K562 (cell line): ENCODE results near the gene ERO1B. TPM values are rescaled to one million over a fixed set of nuclear protein-coding genes. Genes with fewer than 3 reads are reported as not detected.

Experiments
- ATAC-seq: fragments of 200-7000 bp; cut with Tn5 transposase; 3 replicates; pipeline ENCODE4 v1.9.1; 2020; ENCODE audit warnings: moderate library complexity
- BruUV-seq: library from RNA; stranded (reverse); fragments of 400-500 nt; replicated peaks from 2 replicates; lab custom pipeline; 2021; lab: Mats Ljungman, UMichigan
- CTCF ChIA-PET: fragments of 300-600 bp; formaldehyde crosslinking; extraction: SDS; loops from one replicate; lab custom pipeline; 2021; ENCODE audit warnings: low intra/inter-chr PET ratio; lab: Yijun Ruan, JAX
- POLR2A ChIA-PET: fragments of 300-600, 350-650 bp; sonication (Branson Sonifier 250); formaldehyde crosslinking; extraction: SDS; loops from one replicate; lab custom pipeline; 2021; ENCODE audit warnings: antibody characterized with exemption, inconsistent platforms; lab: Yijun Ruan, JAX
- DNase-seq, 4 experiments: peaks; one replicate each; pipeline versions ENCODE4 v3.0.0 to v3.0.0-alpha.2; 2011 to 2018; ENCODE audit warnings: low spot score in 3 of 4, mixed read lengths in 3 of 4; ENCODE audit errors: extremely low read depth in 1 of 4
- FAIRE-seq: peaks from 2 replicates; lab custom pipeline; 2011; peaks lifted over from hg19 to GRCh38; lab: Jason Lieb, UNC
- H2AFZ ChIP-seq: 2 replicates; pipeline ENCODE4 v1.6.0; 2011; ENCODE audit warnings: low read depth, low read length, control low read depth, inconsistent platforms
- H3K27ac ChIP-seq: fragments of 200-600 bp; 3 replicates; pipeline ENCODE4 v1.8.0; 2011; ENCODE audit warnings: low read depth, mild to moderate bottlenecking, control low read depth, inconsistent platforms, low read length, moderate library complexity, mixed read lengths; ENCODE audit errors: extremely low read depth
- H3K27me3 ChIP-seq, 2 experiments: fragments of 300-600 bp in 1 of 2; 2 replicates in 1 of 2; 3 replicates in 1 of 2; pipeline versions ENCODE4 v1.6.0 to v1.8.0; 2011; ENCODE audit warnings: inconsistent platforms in 2 of 2, low read length in 2 of 2, mild to moderate bottlenecking in 1 of 2, mixed read lengths in 1 of 2, moderate library complexity in 1 of 2; ENCODE audit not compliant: control insufficient read depth in 2 of 2, insufficient read depth in 2 of 2
- H3K36me3 ChIP-seq: fragments of 300-600 bp; 3 replicates; pipeline ENCODE4 v1.8.0; 2011; ENCODE audit warnings: mild to moderate bottlenecking, low read length, inconsistent platforms; ENCODE audit not compliant: control insufficient read depth, insufficient read depth
- H3K4me1 ChIP-seq, 2 experiments: fragments of 200-600 bp in 1 of 2; replicated peaks in 1 of 2; 2 replicates in 1 of 2; 3 replicates in 1 of 2; pipeline versions ENCODE4 v1.5.1 to v1.8.0; 2011; ENCODE audit warnings: inconsistent platforms in 2 of 2, low read length in 2 of 2, mild to moderate bottlenecking in 1 of 2, mixed read lengths in 1 of 2, moderate library complexity in 1 of 2; ENCODE audit not compliant: control insufficient read depth in 2 of 2, insufficient read depth in 2 of 2
- H3K4me2 ChIP-seq: 2 replicates; pipeline ENCODE4 v1.6.1; 2011; ENCODE audit warnings: low read length, control low read depth, inconsistent platforms, mixed read lengths; ENCODE audit not compliant: insufficient read depth
- H3K4me3 ChIP-seq: fragments of 200-600 bp; sonication (generic), shearing (Covaris generic); 2 replicates; pipeline ENCODE4 v1.5.1; 2016; ENCODE audit warnings: control low read depth, inconsistent platforms
- H3K79me2 ChIP-seq: fragments of 200-600 bp; 3 replicates; pipeline ENCODE4 v1.8.0; 2011; ENCODE audit warnings: low read length, inconsistent platforms; ENCODE audit not compliant: control insufficient read depth, insufficient read depth
- H3K9ac ChIP-seq, 2 experiments: 2 replicates each; pipeline versions ENCODE4 v1.6.0 to v1.6.1; 2011; ENCODE audit warnings: low read depth in 2 of 2, low read length in 2 of 2, control low read depth in 1 of 2, inconsistent platforms in 1 of 2, mild to moderate bottlenecking in 1 of 2, mixed read lengths in 1 of 2; ENCODE audit not compliant: insufficient read depth in 1 of 2
- H3K9me1 ChIP-seq: one replicate; pipeline ENCODE4 v1.6.0; 2011; ENCODE audit warnings: inconsistent platforms, mild to moderate bottlenecking, low read length, moderate library complexity; ENCODE audit not compliant: control insufficient read depth, insufficient read depth
- H3K9me3 ChIP-seq: replicated peaks from 2 replicates; pipeline ENCODE4 v1.5.1; 2011; ENCODE audit warnings: low read depth, low read length, inconsistent platforms; ENCODE audit not compliant: control insufficient read depth, insufficient read depth
- H4K20me1 ChIP-seq: replicated peaks from 2 replicates; pipeline ENCODE4 v1.6.1; 2011; ENCODE audit warnings: low read length, inconsistent platforms, mixed read lengths; ENCODE audit not compliant: control insufficient read depth, insufficient read depth
- CLOCK ChIP-seq: fragments of 250-450 bp; sonication (Bioruptor Pico); IDR thresholded peaks from 2 replicates; pipeline ENCODE4 v1.4.0; 2020; ENCODE audit warnings: mild to moderate bottlenecking, moderate library complexity, borderline replicate concordance
- CTBP1 ChIP-seq: fragments of 450-650 bp; IDR thresholded peaks from 2 replicates; pipeline ENCODE4 v1.6.1; 2016; ENCODE audit warnings: borderline replicate concordance
- EP400 ChIP-seq: fragments of 450-650 bp; IDR thresholded peaks from 2 replicates; pipeline ENCODE4 v1.6.1; 2017; ENCODE audit warnings: antibody characterized with exemption, mild to moderate bottlenecking, moderate library complexity
- ID3 ChIP-seq, 2 experiments: fragments of 250-450 bp in 1 of 2; fragments of 450-650 bp in 1 of 2; sonication (Bioruptor Pico) in 1 of 2; IDR thresholded peaks; 2 replicates each; pipeline versions ENCODE4 v1.6.1 to v1.8.0; 2016 to 2021; ENCODE audit warnings: mild to moderate bottlenecking in 2 of 2, moderate library complexity in 2 of 2, missing compliant biosample characterization in 1 of 2, missing genetic modification characterization in 1 of 2
- MIER1 ChIP-seq: fragments of 450-650 bp; IDR thresholded peaks from 2 replicates; pipeline ENCODE4 v1.6.1; 2016; ENCODE audit warnings: antibody characterized with exemption, mild to moderate bottlenecking, low read depth
- NUFIP1 ChIP-seq: fragments of 450-650 bp; IDR thresholded peaks from 2 replicates; pipeline ENCODE4 v1.6.1; 2018; ENCODE audit not compliant: partially characterized antibody
- PHTF2 ChIP-seq: fragments of 250-450 bp; sonication (Bioruptor Pico); IDR thresholded peaks from 2 replicates; pipeline ENCODE4 v1.5.0; 2021; ENCODE audit warnings: mild to moderate bottlenecking
- POLR2H ChIP-seq: IDR thresholded peaks from 2 replicates; pipeline ENCODE4 v1.6.1; 2016; ENCODE audit warnings: missing genetic modification characterization, low read depth, mild to moderate bottlenecking, control low read depth, missing compliant biosample characterization, moderate library complexity
- THRAP3 ChIP-seq: fragments of 450-650 bp; IDR thresholded peaks from 2 replicates; pipeline ENCODE4 v1.6.1; 2016; ENCODE audit warnings: mild to moderate bottlenecking, inconsistent platforms, borderline replicate concordance
- WGBS: fragments of 100-300 bp; shearing (Covaris generic); methylation state at CpG from one replicate; pipeline ENCODE4 v1.1.6; 2016; ENCODE audit warnings: low coverage, mixed read lengths; ENCODE audit not compliant: insufficient coverage; ENCODE audit errors: missing lambda C conversion rate; 5-methylcytosine and 5-hydroxymethylcytosine counted together
- in situ Hi-C: fragments of 300-500 bp; cut with MboI; formaldehyde crosslinking; loops from 4 replicates; pipeline ENCODE4 v1.15.0; 2018; ENCODE audit warnings: inconsistent platforms, mixed read lengths
- intact Hi-C: fragments of 100-400 bp; cut with micrococcal nuclease; formaldehyde crosslinking; loops from 2 replicates; pipeline ENCODE4 v1.14.2; 2022
- polyA plus RNA-seq, 8 experiments: library from polyadenylated mRNA; depleted of rRNA in 4 of 8; stranded (reverse) in 5 of 8; unstranded in 3 of 8; fragments of >200 nt; fragmentation: Nextera tagmentation in 2 of 8; fragmentation: Illumina TruSeq in 1 of 8; extraction: Ambion mirVana in 2 of 8; extraction: Trizol in 1 of 8; gene quantifications; 2 replicates each; pipeline versions ENCODE4 v1.2.1 to v1.2.3, GENCODE V29; 2011 to 2014; ENCODE audit warnings: inconsistent platforms in 1 of 8, missing spikeins in 1 of 8
- total RNA-seq, 7 experiments: library from RNA; depleted of rRNA in 6 of 7; stranded (reverse); fragments of >200 nt in 6 of 7; fragmentation: Illumina TruSeq in 2 of 7; extraction: Trizol in 2 of 7; gene quantifications; 2 replicates each; pipeline versions ENCODE4 v1.2.1 to v1.2.3, GENCODE V29; 2011 to 2021; ENCODE audit warnings: low replicate concordance in 1 of 7

ERO1B gene
- total and polyA plus RNA-seq, 9 of the 15 experiments (the other 6 are each of a cell fraction or from before 2014, with no cell fraction given): 0.59 to 6.4 (median 4.2) TPM

GRCh38 chr1:236273358-236273757 is 8.4 kb downstream of the ERO1B start:
- intact Hi-C loops: no loop called here
- Histone ChIP-seq H4K20me1 (no peaks in the 10 kb centered on the region), H3K27ac (no peak overlapping the region), H3K9ac (no peak overlapping the region), H3K36me3 (no peaks in the 10 kb centered on the region), H3K79me2 (no peaks in the 10 kb centered on the region), H3K9me3 (no peaks in the 10 kb centered on the region), H2AFZ (no peak overlapping the region), H3K4me3 (no peak overlapping the region), H3K27me3 (no peaks in the 10 kb centered on the region), H3K4me1 (no peaks in the 10 kb centered on the region; a peak in 1 of 5 replicates), H3K9me1 (no peaks in the 10 kb centered on the region), H3K4me2 (no peak overlapping the region)
- DNase-seq: no peak
- BruUV-seq: no TSS peak
- WGBS: 21% methylated on average over 2 of the region's 2 CpGs
- FAIRE-seq: no peak
- in situ Hi-C loops: no loop called here
- TF ChIP-seq ID3 (CRISPR knock-in tag; IDR thresholded peaks at IDR 0.05): no peak
- no peak for TF ChIP-seq ID3 (tag; IDR thresholded peaks at IDR 0.05)
- no peak for TF ChIP-seq PHTF2
- no peak for TF ChIP-seq EP400
- no peak for TF ChIP-seq CLOCK (CRISPR knock-in tag)
- no peak for TF ChIP-seq CTBP1
- no peak for TF ChIP-seq NUFIP1
- TF ChIP-seq MIER1: no peak
- TF ChIP-seq POLR2H (tag): no peak
- TF ChIP-seq THRAP3: no peak
- ChIA-PET POLR2A (interaction anchor here (1.0 to 1.4 kb wide), 2 partner anchors 8 to 9 kb away, joined by 6 to 13 read pairs; partner anchors contain the start of gene ERO1B), CTCF (no interaction called here)
- ATAC-seq: no peak
